ACC112 (cell line): Measurements from ENCODE around the gene FRAS1.

Source experiments
- H2AFZ ChIP-seq: fragments of 200-600 bp; sonication (generic); one replicate; pipeline ENCODE4 v1.6.0; 2017; ENCODE audit warnings: antibody characterized with exemption, low read length; ENCODE audit not compliant: unreplicated experiment
- H3K27ac ChIP-seq: fragments of 200-600 bp; sonication (generic); 2 replicates; pipeline ENCODE4 v1.5.1; 2014; ENCODE audit warnings: low read depth, mild to moderate bottlenecking, antibody characterized with exemption, low read length, moderate library complexity
- H3K27me3 ChIP-seq: fragments of 200-600 bp; sonication (generic); 2 replicates; pipeline ENCODE4 v1.6.1; 2014; ENCODE audit warnings: mild to moderate bottlenecking, antibody characterized with exemption, low read length, moderate library complexity, mixed read lengths; ENCODE audit not compliant: insufficient read depth
- H3K36me3 ChIP-seq: fragments of 200-600 bp; sonication (generic); 2 replicates; pipeline ENCODE4 v1.6.1; 2016; ENCODE audit warnings: mild to moderate bottlenecking, antibody characterized with exemption, low read length, moderate library complexity, mixed read lengths; ENCODE audit not compliant: insufficient read depth
- H3K4me1 ChIP-seq: fragments of 200-600 bp; sonication (generic); one replicate; pipeline ENCODE4 v1.6.1; 2016; ENCODE audit warnings: low read length, mixed read lengths; ENCODE audit not compliant: insufficient read depth, unreplicated experiment, control insufficient read depth
- H3K4me3 ChIP-seq: fragments of 200-600 bp; sonication (generic); 2 replicates; pipeline ENCODE4 v1.5.1; 2014; ENCODE audit warnings: mild to moderate bottlenecking, low read depth, low read length
- H3K79me2 ChIP-seq: fragments of 200-600 bp; sonication (generic); one replicate; pipeline ENCODE4 v1.6.0; 2016; ENCODE audit warnings: low read length; ENCODE audit not compliant: control insufficient read depth, unreplicated experiment, insufficient read depth

FRAS1 gene

DNA sequence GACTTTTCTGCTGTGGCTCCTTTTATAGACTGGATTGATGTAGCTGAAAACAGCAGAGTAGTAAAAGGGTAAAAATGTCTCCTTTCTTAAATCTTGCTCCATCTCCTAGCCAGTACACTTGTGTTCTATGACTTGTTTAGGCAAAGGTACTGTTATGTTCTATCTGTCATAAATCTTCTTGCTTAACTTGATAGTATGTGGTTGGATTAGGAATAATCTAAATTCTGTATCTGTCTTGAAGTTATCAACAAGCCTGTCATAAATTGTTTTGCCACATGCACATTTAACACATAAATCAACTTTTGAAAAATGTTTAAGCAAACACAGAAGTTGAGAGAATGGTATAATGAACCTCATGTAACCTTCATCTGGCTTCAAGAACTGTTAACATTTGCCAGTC, 157.0 kb downstream of the FRAS1 start:
- no peak overlapping the region for H3K27ac ChIP-seq
- H3K4me1 ChIP-seq = no peaks in the 10 kb centered on the region
- H3K79me2 ChIP-seq = no peaks in the 10 kb centered on the region
- no peak overlapping the region for H3K4me3 ChIP-seq
- H2AFZ ChIP-seq = no peak overlapping the region
- no peaks in the 10 kb centered on the region for H3K27me3 ChIP-seq
- no peaks in the 10 kb centered on the region for H3K36me3 ChIP-seq

DNA sequence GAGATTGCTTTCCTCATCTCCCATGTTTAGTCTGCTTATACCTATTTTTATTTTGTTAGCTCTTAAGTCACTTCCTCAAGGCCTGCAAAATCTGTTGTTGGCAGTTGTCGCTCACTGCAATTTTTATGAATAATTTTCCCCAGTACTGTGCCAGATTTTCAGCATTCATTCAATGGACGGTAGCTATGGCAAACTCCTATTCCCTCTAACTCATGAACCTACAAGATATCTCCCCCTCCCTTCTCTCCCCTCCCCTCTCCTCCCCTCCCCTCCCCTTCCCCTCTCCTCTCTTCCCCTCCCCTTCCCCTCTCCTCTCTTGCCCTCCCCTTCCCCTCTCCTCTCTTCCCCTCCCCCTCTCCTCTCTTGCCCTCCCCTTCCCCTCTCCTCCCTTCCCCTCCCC, 160.4 kb downstream of the FRAS1 start:
- no peaks in the 10 kb centered on the region for H3K4me1 ChIP-seq
- H3K27ac ChIP-seq = no peak overlapping the region
- no peaks in the 10 kb centered on the region for H3K36me3 ChIP-seq
- H3K27me3 ChIP-seq = no peaks in the 10 kb centered on the region
- H3K79me2 ChIP-seq = no peaks in the 10 kb centered on the region
- H3K4me3 ChIP-seq = no peak overlapping the region
- H2AFZ ChIP-seq = no peak overlapping the region

DNA sequence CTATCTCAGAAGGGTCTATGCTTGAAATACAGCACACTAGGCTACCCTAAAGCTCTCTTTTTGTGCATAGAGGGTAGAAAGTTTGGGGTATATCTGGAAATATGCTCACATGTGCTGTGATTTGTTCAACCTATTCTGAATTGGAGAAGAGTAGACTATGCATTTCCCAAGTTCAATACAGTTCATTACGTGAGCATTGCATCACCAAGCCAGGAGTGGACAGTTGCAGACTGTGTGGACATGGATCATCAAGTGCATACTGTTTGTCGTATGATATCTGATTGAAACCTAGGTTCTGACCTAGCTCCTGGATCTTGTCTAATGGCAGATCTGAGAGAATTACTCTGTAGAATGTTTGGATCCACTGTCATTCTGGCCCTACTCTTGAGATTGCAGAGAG, 161.1 kb downstream of the FRAS1 start:
- H3K36me3 ChIP-seq = no peaks in the 10 kb centered on the region
- H3K27ac ChIP-seq = no peak overlapping the region
- no peaks in the 10 kb centered on the region for H3K27me3 ChIP-seq
- no peak overlapping the region for H2AFZ ChIP-seq
- H3K4me1 ChIP-seq = no peaks in the 10 kb centered on the region
- no peaks in the 10 kb centered on the region for H3K79me2 ChIP-seq
- no peak overlapping the region for H3K4me3 ChIP-seq

DNA sequence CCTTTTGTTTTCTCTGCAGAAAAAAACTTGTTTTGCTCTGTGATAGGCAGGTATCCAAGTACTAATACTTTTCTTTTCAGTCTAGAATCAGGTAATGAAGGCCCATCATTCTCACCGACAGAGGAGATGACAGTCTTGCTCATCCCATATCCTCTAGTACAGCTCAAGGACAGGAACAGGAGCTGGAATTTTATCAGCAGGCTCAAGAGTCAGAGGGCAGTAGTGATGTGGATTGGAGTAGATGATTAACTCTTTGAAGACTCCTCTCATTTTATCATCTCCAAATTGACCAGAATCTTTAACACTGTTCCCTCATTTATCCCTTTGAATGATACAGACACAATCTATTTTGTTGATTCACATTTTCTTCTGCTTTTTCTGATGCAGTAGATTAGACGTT, 162.7 kb downstream of the FRAS1 start:
- no peak overlapping the region for H2AFZ ChIP-seq
- H3K27ac ChIP-seq = no peak overlapping the region
- H3K4me1 ChIP-seq = no peaks in the 10 kb centered on the region
- no peaks in the 10 kb centered on the region for H3K79me2 ChIP-seq
- H3K36me3 ChIP-seq = no peaks in the 10 kb centered on the region
- no peaks in the 10 kb centered on the region for H3K27me3 ChIP-seq
- H3K4me3 ChIP-seq = no peak overlapping the region

DNA sequence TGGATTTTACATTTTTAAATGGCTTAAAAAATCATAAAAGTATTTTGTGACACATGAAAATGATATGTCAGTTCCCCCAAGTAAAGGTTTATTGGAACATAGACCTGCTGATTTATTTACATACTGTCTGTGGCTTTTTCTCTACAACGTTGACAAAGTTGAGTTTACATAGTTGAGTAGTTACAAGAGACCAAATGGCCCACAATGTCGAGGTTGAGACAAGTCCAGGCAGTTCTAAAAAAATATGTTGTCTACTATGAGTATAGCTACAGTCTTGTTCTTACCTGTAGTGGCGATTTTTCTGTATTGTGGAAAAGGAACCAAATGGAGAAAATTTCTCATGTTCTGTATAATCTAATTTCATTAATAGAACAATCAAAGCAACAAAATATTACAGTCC, 163.2 kb downstream of the FRAS1 start:
- Histone ChIP-seq H3K4me1 (no peaks in the 10 kb centered on the region), H2AFZ (no peak overlapping the region), H3K27ac (no peak overlapping the region), H3K36me3 (no peaks in the 10 kb centered on the region), H3K4me3 (no peak overlapping the region), H3K79me2 (no peaks in the 10 kb centered on the region), H3K27me3 (no peaks in the 10 kb centered on the region)

DNA sequence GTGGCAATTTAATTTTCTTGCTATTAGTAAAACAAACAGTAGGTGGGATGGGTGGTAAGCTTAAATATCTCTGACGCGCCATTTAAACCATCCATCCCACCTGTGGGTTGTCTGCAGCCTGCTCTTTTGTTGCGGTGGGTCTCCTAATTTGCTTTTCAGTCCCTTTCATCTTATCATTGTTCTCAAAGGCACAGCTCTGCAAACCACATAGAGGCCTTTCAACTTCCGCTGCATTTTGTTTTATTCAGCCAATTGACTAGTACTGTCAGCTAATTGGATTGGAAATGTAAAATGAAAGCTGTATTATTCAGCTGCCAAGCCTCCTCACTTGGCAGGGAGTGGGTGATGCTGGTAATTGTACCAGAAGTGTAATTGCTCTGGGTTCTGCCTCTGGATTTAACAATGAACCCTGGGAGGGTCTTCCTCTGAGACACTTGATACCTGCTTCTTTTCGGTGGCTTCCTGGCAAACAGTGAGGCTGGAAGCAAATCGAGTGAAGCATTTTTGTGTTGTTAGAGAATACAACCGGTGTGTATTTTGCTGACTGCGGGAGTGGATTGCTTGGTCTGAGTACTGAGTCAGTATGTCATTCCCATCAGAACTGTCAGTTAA, 165.6 kb downstream of the FRAS1 start:
- Histone ChIP-seq H3K27me3 (no peaks in the 10 kb centered on the region), H3K4me3 (no peak overlapping the region), H3K36me3 (no peaks in the 10 kb centered on the region), H3K4me1 (no peaks in the 10 kb centered on the region), H3K27ac (no peak overlapping the region), H3K79me2 (no peaks in the 10 kb centered on the region), H2AFZ (no peak overlapping the region)

DNA sequence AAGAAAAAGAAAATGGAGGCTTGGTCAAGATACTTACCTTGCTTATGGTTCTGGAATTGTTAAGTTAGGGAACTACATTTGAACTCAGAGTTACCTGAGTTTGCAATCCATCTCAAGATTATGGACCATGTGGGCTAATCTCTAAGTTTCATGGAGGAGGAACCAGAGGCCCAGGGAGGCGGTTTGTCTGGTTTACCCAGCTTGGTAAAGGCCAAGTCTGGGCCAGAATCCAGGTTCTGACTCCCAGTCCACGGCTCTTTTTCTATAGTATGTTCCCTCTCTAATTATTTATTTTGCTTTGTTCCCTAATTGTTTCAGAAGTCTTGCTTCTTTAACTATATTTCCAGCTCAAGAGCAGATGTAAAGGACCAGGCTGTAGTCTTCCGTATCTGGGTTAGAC, 168.1 kb downstream of the FRAS1 start:
- H3K4me1 ChIP-seq = no peaks in the 10 kb centered on the region
- no peak overlapping the region for H3K4me3 ChIP-seq
- 0 out of 2 replicates have a peak, but pooled peaks cover 3% of the 10 kb centered on the region for H3K27me3 ChIP-seq
- no peaks in the 10 kb centered on the region for H3K79me2 ChIP-seq
- no peak overlapping the region for H2AFZ ChIP-seq
- H3K27ac ChIP-seq = no peak overlapping the region
- H3K36me3 ChIP-seq = no peaks in the 10 kb centered on the region

DNA sequence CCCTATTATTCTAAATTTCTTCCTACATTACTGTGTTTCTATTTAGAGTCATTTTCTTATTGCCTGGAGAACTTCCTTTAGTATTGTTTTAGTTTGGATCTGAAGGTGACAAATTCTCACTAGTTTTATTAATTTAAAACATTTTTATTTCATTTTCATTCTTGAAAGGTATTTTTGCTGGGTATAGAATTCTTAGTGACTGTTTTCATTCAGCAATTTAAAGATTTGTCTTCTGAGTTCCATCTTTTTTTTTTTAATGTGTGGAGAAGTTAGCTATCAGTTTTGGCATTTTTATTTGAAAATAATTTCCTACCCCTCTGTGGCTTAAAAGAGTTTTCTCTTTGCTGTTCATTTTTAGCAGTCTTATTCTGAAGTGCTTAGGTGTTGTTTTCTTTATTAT, 169.2 kb downstream of the FRAS1 start:
- H2AFZ ChIP-seq = no peak overlapping the region
- no peaks in the 10 kb centered on the region for H3K36me3 ChIP-seq
- no peaks in the 10 kb centered on the region for H3K79me2 ChIP-seq
- H3K4me1 ChIP-seq = no peaks in the 10 kb centered on the region
- H3K4me3 ChIP-seq = no peak overlapping the region
- 0 out of 2 replicates have a peak, but pooled peaks cover 3% of the 10 kb centered on the region for H3K27me3 ChIP-seq
- H3K27ac ChIP-seq = no peak overlapping the region

DNA sequence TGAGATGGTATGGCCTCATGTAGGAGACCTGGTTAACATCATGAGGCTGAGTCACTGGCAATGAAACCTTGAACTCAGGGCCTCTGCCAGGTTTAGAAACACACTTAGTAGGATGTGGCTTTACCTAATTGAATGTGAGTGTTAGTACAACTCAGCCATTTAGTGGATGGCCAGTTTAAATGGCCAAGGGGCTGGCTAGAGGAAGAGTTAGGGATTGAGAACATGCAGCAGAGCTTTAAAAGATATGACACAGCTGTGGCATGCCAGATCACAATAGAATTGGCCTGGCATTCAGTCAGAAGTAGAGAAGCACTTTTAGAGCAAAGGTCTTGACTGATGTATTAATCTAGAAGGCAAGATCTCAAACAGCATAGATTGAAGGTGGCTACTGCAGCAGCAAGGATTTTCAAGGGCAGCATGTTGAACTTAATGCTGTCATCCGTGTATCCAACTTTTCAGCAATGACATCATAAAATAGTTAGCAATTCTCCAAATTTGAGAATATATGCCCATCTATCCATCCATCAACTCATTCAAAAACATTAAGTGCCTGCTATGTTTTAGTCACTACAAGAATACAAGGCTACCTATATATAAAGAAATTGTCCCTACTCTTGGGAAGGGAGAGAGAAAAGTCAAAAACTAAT, 170.4 kb downstream of the FRAS1 start:
- Histone ChIP-seq H3K79me2 (no peaks in the 10 kb centered on the region), H3K4me1 (no peaks in the 10 kb centered on the region), H3K27me3 (0 out of 2 replicates have a peak, but pooled peaks cover 3% of the 10 kb centered on the region), H3K36me3 (no peaks in the 10 kb centered on the region), H2AFZ (no peak overlapping the region), H3K27ac (no peak overlapping the region), H3K4me3 (no peak overlapping the region)

DNA sequence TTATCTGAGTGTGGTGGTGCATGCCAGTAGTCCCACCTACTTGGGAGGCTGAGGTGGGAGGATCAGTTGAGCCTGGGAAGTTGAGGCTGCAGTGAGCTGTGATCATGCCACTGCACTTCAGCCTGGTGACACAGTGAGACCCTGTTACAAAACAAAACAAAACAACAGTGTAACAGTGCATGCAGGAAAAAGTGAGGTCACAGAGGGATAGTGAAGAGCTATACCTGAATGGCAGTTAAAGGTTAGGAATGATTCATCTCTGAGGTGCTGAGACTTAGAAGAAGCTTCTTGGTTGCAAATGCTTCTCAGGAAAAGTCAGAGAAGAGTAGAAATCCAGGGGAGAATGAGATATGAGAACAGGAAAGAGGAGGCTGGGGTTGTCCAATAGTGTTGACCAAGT, 178.7 kb downstream of the FRAS1 start:
- Histone ChIP-seq H3K4me1 (no peaks in the 10 kb centered on the region), H3K79me2 (no peaks in the 10 kb centered on the region), H3K27me3 (no peaks in the 10 kb centered on the region), H3K36me3 (no peaks in the 10 kb centered on the region), H3K27ac (no peak overlapping the region), H2AFZ (no peak overlapping the region), H3K4me3 (no peak overlapping the region)

DNA sequence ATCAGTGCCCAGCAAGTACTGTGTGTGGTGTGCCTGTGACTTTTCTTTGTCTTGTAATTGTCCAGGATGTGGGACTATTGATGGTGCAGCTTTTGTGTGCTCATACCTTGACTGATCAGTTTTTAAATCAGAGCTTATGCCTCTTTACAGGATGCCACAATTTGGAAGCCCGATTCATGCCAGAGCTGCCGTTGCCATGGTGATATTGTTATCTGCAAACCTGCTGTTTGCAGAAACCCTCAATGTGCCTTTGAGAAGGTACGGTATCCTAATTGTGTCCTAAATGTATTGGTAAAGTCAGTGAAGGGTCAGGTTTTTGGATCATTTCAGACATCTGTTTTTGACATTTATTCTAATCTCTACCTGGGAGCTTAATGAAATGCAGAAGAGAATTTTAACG, 180.2 kb downstream of the FRAS1 start:
- Histone ChIP-seq H3K27ac (no peak overlapping the region), H2AFZ (no peak overlapping the region), H3K79me2 (no peaks in the 10 kb centered on the region), H3K36me3 (no peaks in the 10 kb centered on the region), H3K27me3 (no peaks in the 10 kb centered on the region), H3K4me3 (no peak overlapping the region), H3K4me1 (no peaks in the 10 kb centered on the region)
